Thymus (tissue), 14 donors: ENCODE data around the gene OR6B3. TPM values are rescaled to one million over a fixed set of nuclear protein-coding genes. Genes with fewer than 3 reads are reported as not detected.

Experiments used
- DNase-seq, 9 donors: peaks; one replicate each; pipeline ENCODE4 v3.0.0-alpha.2; 2013; ENCODE audit warnings: low spot score in 9 of 9, low read depth in 6 of 9, missing footprints in 1 of 9
- H3K27ac ChIP-seq, 2 donors: one replicate each; pipeline ENCODE4 v1.5.1; 2013; ENCODE audit warnings: control low read depth in 1 of 2, low read depth in 1 of 2, low read length in 1 of 2, mild to moderate bottlenecking in 1 of 2, moderate library complexity in 1 of 2
- H3K27me3 ChIP-seq, 2 donors: one replicate each; pipeline ENCODE4 v1.5.1; 2013; ENCODE audit warnings: low read length in 1 of 2; ENCODE audit not compliant: control insufficient read depth in 2 of 2, insufficient read depth in 1 of 2
- H3K36me3 ChIP-seq, 2 donors: one replicate each; pipeline ENCODE4 v1.5.1; 2013; ENCODE audit warnings: low read length in 1 of 2, mild to moderate bottlenecking in 1 of 2, moderate library complexity in 1 of 2; ENCODE audit not compliant: control insufficient read depth in 2 of 2, insufficient read depth in 2 of 2
- H3K4me1 ChIP-seq, 2 donors: one replicate each; pipeline ENCODE4 v1.5.1; 2013; ENCODE audit warnings: low read length in 2 of 2; ENCODE audit not compliant: control insufficient read depth in 2 of 2, insufficient read depth in 2 of 2
- H3K4me3 ChIP-seq, 2 donors: one replicate each; pipeline ENCODE4 v1.5.1; 2013; ENCODE audit warnings: low read length in 2 of 2, control low read depth in 1 of 2, mild to moderate bottlenecking in 1 of 2
- H3K9me3 ChIP-seq, 2 donors: one replicate each; pipeline ENCODE4 v1.5.1; 2013; ENCODE audit warnings: low read length in 1 of 2, mild to moderate bottlenecking in 1 of 2; ENCODE audit not compliant: control insufficient read depth in 2 of 2, insufficient read depth in 1 of 2
- whole genome bisulfite sequencing: extraction: QIAGEN DNeasy Blood & Tissue Kit; methylation state at CpG from one replicate; pipeline ENCODE4 v1.1.7; 2013; 5-methylcytosine and 5-hydroxymethylcytosine counted together
- long read RNA-seq, 10 donors: transcript quantifications; one replicate each; lab custom pipeline, GENCODE V29; 2026
- polyA plus RNA-seq: library from polyadenylated mRNA; stranded (reverse); fragments of 200-250 nt; gene quantifications from one replicate; pipeline ENCODE4 v1.2.3, GENCODE V29; 2013
- total RNA-seq: library from RNA; stranded (reverse); fragments of 120-200 nt; gene quantifications from one replicate; pipeline ENCODE4 v1.2.4, GENCODE V29; 2013
- donor health status: healthy.

OR6B3 gene
- not detected for total RNA-seq
- polyA plus RNA-seq: not detected
- long read RNA-seq, donor 1: 0 reads
- long read RNA-seq, donor 2: 0 reads
- long read RNA-seq, donor 3: 0 reads
- long read RNA-seq, donor 4: 0 reads
- long read RNA-seq, donor 5: 0 reads
- long read RNA-seq, donor 6: 0 reads
- long read RNA-seq, donor 7: 0 reads
- long read RNA-seq, donor 8: 0 reads
- long read RNA-seq, donor 9: 0 reads
- long read RNA-seq, donor 10: 0 reads

- no peaks in the 10 kb centered on the region for H3K36me3 ChIP-seq
- 62% methylated on average over 28 of the region's 28 CpGs for WGBS
- DNase-seq: no peak
- H3K27me3 ChIP-seq: peaks cover 0 to 35% of the 10 kb centered on the region in 2 donors
- no peak within 1 kb of the TSS for H3K4me3 ChIP-seq
- no peak within 1 kb of the TSS for H3K27ac ChIP-seq
- H3K4me1 ChIP-seq: no peaks in the 10 kb centered on the region
- H3K9me3 ChIP-seq: no peaks in the 10 kb centered on the region
Observed at GRCh38 chr2:240053173-240054155, at the start of gene OR6B3. Gene OR6B3, minus strand, starts transcription at chr2:240053521.

- no peaks in the 10 kb centered on the region for H3K36me3 ChIP-seq
- DNase-seq: no peak
- no peak overlapping the region for H3K4me3 ChIP-seq
- peaks cover 0 to 2% of the 10 kb centered on the region in 2 donors for H3K9me3 ChIP-seq
- peaks cover 28 to 40% of the 10 kb centered on the region in 2 donors for H3K27me3 ChIP-seq
- H3K4me1 ChIP-seq: no peaks in the 10 kb centered on the region
- 88% methylated on average over 2 of the region's 2 CpGs for WGBS
- H3K27ac ChIP-seq: no peak overlapping the region
Observed at GRCh38 chr2:240098349-240098748, 45.0 kb upstream of the OR6B3 start.

DNA sequence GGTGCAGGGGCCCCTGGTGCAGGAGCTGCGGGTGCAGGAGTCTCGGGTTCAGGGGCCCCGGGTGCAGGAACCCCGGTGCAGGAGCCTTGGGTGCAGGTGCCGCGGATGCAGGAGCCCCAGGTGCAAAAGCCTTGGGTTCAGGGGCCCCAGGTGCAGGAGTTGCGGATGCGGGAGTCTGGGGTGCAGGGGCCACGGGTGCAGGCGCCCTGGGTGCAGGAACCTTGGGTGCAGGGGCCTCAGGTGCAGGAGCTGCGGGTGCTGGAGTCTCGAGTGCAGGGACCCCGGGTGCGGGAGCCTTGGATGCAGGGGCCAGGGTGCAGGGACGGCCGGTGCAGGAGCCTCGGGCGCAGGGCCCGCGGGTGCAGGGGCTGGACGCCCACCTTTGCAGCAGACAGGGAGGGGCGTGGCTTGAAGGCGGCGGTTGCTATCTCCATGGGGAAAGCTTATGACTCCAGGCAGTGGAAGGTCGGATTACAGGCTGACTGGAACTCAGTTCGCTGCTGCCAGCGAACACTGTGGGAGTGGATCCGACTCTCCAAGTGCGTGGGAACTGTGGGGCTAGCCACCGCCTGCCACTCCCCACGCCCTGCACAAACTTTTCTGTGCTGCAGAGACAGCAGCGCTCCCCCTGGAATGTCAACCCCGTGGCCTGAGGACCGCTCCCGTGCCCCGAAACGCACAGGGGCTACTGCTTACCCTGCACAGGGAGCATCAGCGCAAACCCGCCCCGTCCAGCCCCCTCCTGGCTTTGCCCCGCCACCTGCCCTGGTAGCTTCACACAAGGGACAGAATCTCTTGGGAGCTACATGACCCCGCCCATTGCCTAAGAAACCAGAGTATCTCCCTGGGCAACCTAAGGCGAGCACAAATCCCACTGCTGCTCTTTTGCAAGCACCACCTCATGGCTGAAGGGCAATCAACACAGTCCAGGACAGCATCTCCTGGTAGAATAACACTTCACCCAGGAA, 42.5 kb upstream of the OR6B3 start:
- DNase-seq: no peak
- H3K27me3 ChIP-seq: peaks cover 28 to 40% of the 10 kb centered on the region in 2 donors
- no peak overlapping the region for H3K4me3 ChIP-seq
- H3K27ac ChIP-seq: no peak overlapping the region
- H3K4me1 ChIP-seq: no peaks in the 10 kb centered on the region
- WGBS: 10% methylated on average over 43 of the region's 43 CpGs
- H3K9me3 ChIP-seq: peaks cover 0 to 2% of the 10 kb centered on the region in 2 donors
- no peaks in the 10 kb centered on the region for H3K36me3 ChIP-seq

- H3K9me3 ChIP-seq: no peaks in the 10 kb centered on the region
- DNase-seq: no peak
- peaks cover 3 to 8% of the 10 kb centered on the region in 2 donors for H3K27me3 ChIP-seq
- H3K27ac ChIP-seq: no peak overlapping the region
- H3K36me3 ChIP-seq: no peaks in the 10 kb centered on the region
- H3K4me1 ChIP-seq: no peaks in the 10 kb centered on the region
- no peak overlapping the region for H3K4me3 ChIP-seq
- WGBS: 78% methylated on average over 5 of the region's 5 CpGs
Observed at GRCh38 chr2:240089306-240089705, 36.0 kb upstream of the OR6B3 start.

- Histone ChIP-seq H3K4me3 (no peak overlapping the region), H3K27me3 (no peaks in the 10 kb centered on the region), H3K9me3 (no peaks in the 10 kb centered on the region), H3K36me3 (no peaks in the 10 kb centered on the region), H3K27ac (no peak overlapping the region), H3K4me1 (no peaks in the 10 kb centered on the region)
- DNase-seq: no peak
Observed at GRCh38 chr2:240086563-240086962, 33.2 kb upstream of the OR6B3 start.

GRCh38 chr2:240078631-240079030, 25.3 kb upstream of the OR6B3 start:
- H3K4me1 ChIP-seq: no peaks in the 10 kb centered on the region
- no peak overlapping the region for H3K4me3 ChIP-seq
- DNase-seq: no peak
- H3K27me3 ChIP-seq: no peaks in the 10 kb centered on the region
- H3K36me3 ChIP-seq: no peaks in the 10 kb centered on the region
- H3K9me3 ChIP-seq: no peaks in the 10 kb centered on the region
- H3K27ac ChIP-seq: no peak overlapping the region
- 80% methylated on average over 2 of the region's 2 CpGs for WGBS

DNA sequence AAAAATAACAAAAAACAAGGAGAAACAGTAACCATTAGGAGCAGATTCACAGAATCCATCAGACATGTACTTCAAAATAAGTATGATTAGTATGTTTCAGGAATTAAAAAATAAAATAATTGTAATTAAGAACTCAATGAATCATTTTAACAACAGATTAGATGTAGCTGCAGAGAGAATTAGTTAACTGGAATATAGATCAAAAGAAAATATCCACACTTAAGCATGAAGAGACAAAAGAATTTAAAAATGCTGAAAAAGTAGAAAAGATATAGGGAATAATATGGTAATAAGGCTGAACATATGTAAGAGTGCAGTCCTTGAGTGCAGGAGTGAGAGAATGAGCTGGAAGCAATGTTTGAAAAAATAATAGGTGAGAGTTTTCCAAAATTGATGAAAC, 24.1 kb upstream of the OR6B3 start:
- H3K27ac ChIP-seq: no peak overlapping the region
- no peaks in the 10 kb centered on the region for H3K36me3 ChIP-seq
- H3K4me1 ChIP-seq: no peaks in the 10 kb centered on the region
- DNase-seq: no peak
- H3K4me3 ChIP-seq: no peak overlapping the region
- H3K9me3 ChIP-seq: no peaks in the 10 kb centered on the region
- H3K27me3 ChIP-seq: no peaks in the 10 kb centered on the region

GRCh38 chr2:240074545-240074944, 21.2 kb upstream of the OR6B3 start:
- Histone ChIP-seq H3K4me1 (no peaks in the 10 kb centered on the region), H3K36me3 (no peaks in the 10 kb centered on the region), H3K9me3 (no peaks in the 10 kb centered on the region), H3K4me3 (no peak overlapping the region), H3K27me3 (no peaks in the 10 kb centered on the region), H3K27ac (no peak overlapping the region)
- DNase-seq: no peak
- 76% methylated on average over 5 of the region's 5 CpGs for WGBS
